ENCODE data around the gene HEBP1.

DNA sequence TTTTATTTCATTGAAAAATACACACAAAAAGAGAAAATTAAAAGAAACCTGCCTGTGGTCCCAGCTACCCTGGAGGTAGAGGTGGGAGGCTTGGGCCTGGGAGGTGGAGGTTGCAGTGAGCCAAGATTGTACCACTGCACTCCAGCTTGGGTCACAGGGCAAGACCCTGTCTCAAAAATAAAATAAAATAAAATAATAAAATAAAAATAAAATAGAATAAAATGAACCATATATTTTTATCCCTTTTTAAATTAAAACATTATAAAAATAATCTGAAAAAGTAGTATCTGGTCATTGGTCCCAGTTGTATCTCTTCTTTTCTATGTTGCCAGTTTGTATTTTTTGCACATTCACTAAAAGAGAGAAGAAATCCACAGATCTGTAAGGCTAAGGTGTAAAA is 27.4 kb upstream of the HEBP1 start:
- TF ChIP-seq FOXM1 (IDR thresholded peaks at IDR 0.05; ENCODE audit: borderline replicate concordance) (no peak), SUZ12 (IDR thresholded peaks at IDR 0.05) (no peak), SP1 (IDR thresholded peaks at IDR 0.05) (no peak), ELF4 (IDR thresholded peaks at IDR 0.05) (no peak), FOXK2 (IDR thresholded peaks at IDR 0.05) (no peak), BHLHE40 (IDR thresholded peaks at IDR 0.05; ENCODE audit: borderline replicate concordance) (no peak), ARNT (IDR thresholded peaks at IDR 0.05) (no peak), FOXA1 (IDR thresholded peaks at IDR 0.05) (no peak), ZNF384 (IDR thresholded peaks at IDR 0.05) (no peak)
- TF ChIP-seq, protein P1, sequence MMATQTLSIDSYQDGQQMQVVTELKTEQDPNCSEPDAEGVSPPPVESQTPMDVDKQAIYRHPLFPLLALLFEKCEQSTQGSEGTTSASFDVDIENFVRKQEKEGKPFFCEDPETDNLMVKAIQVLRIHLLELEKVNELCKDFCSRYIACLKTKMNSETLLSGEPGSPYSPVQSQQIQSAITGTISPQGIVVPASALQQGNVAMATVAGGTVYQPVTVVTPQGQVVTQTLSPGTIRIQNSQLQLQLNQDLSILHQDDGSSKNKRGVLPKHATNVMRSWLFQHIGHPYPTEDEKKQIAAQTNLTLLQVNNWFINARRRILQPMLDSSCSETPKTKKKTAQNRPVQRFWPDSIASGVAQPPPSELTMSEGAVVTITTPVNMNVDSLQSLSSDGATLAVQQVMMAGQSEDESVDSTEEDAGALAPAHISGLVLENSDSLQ (IDR thresholded peaks at IDR 0.05), result no peak
